Measurements from ENCODE around the gene KPNA6.
A peak's percentile ranks its signal among the peaks of the same experiment; 100 is the strongest.
"Not testable (repeated sequence)": the region's sequence is repeated elsewhere in the genome, so short reads cannot be mapped to it uniquely, and the experiment has no call there.

KPNA6 gene

GRCh38 chr1:32100807-32101708 lies 6.8 kb upstream of the KPNA6 start:
- peak; percentile 59 for DNase-seq (ENCODE audit: low read depth)

GRCh38 chr1:32104127-32104526 lies 3.7 kb upstream of the KPNA6 start:
- no peak for DNase-seq (ENCODE audit: low read depth)

GRCh38 chr1:32105338-32105737 lies 2.5 kb upstream of the KPNA6 start:
- no peak for DNase-seq (ENCODE audit: low read depth)

DNA sequence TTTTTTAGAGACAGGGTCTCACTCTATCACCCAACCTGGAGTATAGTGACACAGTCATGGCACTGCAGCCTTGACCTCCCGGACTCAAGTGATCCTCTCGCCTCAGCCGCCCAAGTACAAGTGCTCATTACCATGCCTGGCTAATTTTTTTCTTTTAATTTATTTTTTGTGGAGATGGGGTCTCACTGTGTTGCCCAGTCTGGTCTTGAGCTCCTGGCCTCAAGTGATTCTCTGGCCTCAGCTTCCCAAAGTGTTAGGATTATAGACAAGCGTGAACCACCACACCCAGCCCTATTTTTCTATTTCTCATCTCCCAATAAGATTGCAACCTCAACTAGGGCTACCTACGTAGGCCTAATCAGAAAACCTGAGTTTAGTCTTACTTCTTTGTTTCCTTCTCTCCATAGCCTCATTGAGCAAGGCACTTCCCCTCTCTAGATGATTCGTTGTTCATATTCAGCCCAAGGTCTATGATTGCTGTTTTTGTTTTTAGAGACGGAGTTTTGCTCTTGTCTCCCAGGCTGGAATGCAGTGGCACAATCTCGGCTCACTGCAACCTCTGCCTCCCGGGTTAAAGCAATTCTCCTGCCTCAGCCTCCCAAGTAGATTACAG lies 1.1 kb upstream of the KPNA6 start:
- DNase-seq (ENCODE audit: low read depth): no peak

- no peak for DNase-seq (ENCODE audit: low read depth)
Measured at GRCh38 chr1:32111040-32111623, 3.3 kb downstream of the KPNA6 start.

- DNase-seq (ENCODE audit: low read depth): no peak
Measured at GRCh38 chr1:32111789-32112188, 3.9 kb downstream of the KPNA6 start.

- no peak for DNase-seq (ENCODE audit: low read depth)
Measured at GRCh38 chr1:32112806-32113375, 5.0 kb downstream of the KPNA6 start.

DNA sequence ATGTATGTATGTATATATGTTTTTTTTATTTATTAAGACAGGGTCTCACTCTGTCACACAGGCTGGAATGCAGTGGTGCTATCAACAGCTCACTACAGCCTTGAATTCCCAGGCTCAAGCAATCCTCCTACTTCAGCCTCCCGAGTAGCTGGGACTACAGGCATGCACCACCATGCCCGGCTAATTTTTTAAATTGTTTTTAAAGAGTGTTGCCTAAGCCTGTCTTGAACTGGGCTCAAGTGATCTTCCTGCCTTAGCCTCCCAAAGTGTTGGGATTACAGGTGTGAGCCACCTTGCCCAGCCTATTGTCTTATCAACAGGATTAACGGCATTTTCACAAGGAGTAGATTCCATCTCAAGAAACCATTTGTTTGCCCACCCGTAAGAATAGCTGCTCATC lies 5.6 kb downstream of the KPNA6 start:
- not testable (repeated sequence) for DNase-seq (ENCODE audit: low read depth)

DNA sequence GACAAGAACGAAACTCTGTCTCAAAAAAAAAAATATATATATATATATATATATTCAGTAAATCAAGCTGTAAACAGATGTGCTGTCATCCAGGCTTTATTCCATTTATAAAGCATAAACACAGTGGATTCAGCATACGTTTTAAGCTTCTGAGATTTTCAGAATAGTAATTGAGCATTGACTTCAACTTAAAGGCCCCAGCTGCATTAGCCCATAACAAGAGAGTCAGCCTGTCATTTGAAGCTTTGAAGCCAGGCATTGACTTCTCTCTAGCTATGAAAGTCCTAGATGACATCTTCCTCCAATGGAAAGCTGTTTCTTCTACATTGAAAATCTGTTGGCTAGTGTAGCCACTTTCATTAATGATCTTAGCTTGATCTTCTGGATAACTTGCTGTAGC lies 6.6 kb downstream of the KPNA6 start:
- DNase-seq (ENCODE audit: low read depth): no peak

DNA sequence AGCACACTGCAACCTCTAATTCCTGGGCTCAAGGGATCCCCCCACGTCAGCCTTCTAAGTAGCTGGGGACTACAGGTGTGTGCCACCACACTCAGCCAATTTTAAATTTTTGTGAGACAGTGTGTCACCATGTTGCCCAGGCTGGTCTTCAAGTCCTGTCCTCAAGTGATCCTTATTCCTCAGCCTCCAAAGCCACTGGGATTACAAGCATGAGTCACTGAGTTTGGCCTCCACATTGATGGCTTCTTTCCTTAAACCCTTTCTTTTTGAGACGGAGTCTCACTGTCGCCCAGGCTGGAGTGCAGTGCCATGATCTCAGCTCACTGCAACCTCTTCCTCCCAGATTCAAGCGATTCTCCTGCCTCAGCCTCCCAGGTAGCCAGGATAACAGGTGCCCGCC lies 7.6 kb downstream of the KPNA6 start:
- no peak for DNase-seq (ENCODE audit: low read depth)

DNA sequence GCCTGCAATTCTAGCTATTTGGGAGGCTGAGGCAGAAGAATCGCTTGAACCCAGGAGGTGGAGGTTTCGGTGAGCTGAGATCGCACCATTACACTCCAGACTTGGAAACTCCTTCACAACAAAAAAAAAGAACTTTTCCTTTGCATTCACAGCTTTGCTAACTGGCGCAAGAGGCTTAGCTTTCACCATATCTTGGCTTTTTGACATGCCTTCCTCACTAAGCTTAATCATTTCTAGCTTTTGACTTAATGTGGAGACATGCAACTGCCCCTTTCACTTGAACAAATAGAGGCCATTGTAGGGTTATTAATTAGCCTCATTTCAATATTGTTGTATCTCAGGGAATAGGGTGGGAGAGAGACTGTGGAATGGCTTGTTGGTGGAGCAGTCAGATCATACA lies 8.7 kb downstream of the KPNA6 start:
- DNase-seq (ENCODE audit: low read depth): no peak

DNA sequence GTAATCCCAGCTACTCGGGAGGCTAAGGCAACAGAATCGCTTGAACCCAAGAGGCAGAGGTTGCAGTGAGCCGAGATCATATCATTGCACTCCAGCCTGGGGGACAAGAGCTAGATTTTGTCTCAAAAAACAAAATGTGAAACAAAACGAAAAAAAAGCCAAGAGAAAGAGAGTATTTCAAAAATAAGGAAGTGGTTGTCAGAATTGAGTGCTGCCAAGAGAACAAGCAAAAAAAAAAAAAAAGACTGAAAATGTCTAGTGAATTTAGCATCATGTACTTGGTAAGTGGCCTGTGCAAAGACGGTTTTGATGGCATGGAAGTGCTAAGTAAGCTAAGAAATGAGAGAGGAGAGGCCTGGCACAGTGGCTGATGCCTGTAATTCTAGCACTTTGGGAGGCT lies 14.3 kb downstream of the KPNA6 start:
- DNase-seq (ENCODE audit: low read depth): no peak

DNA sequence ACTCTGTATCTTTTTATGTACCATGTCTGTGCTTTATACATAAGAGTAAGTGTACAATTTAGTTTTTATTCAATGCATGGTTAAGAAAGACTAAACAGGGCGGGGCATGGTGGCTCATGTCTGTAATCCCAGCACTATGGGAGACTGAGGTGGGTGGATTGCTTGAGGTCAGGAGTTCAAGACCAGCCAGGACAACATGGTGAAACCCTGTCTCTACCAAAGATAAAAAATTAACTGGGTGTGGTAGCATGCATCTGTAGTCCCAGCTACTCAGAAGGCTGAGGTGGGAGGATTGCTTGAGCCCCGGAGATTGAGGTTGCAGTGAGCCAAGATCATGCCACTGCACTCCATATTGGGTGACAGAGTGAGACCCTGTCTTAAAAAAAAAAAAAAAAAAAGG lies 15.5 kb downstream of the KPNA6 start:
- not testable (repeated sequence) for DNase-seq (ENCODE audit: low read depth)

DNA sequence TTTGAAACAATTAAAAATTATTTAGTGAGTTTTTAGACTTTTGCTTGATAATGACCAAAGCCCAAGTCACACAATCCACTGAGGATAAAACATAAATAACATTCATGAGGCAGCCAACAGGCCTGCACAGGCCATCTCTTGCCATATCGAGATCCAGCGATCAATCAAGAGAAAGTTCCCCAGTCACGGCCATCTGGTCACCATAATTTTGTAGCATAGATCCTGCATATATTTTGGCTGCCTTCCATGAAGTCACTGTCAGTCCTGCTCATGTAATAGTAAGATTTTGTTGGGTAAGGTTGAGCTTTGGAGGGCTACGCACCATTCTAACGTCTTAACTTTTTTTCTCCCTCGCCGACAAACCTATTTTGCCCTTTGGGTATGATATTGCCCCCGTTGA lies 17.5 kb downstream of the KPNA6 start:
- DNase-seq (ENCODE audit: low read depth): no peak

DNA sequence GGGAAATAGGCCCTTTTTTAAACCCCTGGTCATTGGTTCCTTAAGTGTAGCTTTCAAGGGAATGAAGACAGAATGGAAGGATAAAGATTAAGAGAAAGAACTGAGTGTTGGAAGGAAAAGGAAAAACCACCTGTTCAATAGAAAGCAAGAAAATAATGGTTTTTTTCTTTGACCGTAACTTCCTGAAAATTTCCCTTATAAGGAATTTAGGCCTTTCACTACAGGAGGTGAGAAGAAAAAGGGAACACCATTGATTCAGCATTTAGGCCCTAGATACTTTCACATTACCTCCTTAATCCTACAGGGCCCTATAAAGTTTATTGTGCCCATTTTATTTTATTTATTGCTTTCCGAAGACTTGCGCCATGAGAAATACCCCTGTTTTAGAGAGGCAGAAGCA lies 18.9 kb downstream of the KPNA6 start:
- DNase-seq (ENCODE audit: low read depth): no peak

DNA sequence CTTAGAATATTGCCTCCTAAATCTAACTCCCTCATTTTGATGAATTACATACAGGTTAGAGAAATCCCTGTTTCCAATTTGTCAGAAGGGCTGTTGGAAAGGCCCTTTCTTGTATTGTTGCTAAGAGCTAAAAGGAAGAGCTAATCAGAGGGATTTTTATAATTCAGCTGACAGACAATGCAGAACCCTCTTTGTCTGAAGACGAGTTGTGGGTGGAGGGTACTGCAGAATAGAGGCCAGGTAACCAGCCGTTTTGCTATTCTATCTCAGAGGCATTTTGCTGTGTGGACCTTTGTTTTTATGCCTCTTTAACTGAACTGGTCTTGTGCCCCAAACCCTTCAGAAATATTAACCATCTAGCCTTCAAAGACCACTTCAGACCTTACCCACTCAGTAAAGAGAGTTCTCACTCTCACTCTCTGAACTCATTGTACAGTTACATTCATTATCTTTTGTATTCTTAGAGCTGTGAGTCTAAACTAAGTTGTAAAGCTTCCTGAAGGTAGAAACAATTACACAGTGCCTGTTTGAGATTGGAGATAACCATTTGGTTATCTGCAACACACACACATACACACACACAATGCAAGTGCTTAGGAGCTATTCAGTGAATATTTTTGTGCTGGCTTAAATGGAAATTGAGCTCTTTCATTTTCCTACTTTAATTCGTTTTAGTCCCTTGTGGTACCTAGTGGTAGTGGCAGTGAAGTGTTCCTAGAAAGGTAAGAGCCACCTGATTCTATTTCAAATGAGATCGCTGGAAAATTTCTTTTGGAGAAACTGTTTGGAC lies 19.7 kb downstream of the KPNA6 start:
- no peak for DNase-seq (ENCODE audit: low read depth)

DNA sequence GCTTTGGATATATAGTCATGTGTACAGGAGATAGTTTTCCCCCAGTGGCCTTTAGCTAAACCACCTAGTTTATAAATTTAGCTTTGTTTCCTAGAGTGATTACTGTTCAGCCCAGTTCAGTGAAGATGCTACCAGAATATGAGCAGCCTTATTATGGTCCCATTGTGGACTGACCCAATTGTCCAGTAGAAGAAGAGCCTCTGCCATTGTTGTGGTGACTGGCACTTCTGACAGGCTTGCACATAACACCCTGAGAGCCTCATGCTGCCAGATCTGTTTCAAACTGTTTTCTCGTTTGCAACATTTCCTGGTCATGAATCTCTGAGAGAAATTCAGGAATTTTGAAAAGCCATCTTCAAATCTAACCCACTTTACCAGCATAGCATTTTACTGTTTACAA lies 20.6 kb downstream of the KPNA6 start:
- no peak for DNase-seq (ENCODE audit: low read depth)

DNA sequence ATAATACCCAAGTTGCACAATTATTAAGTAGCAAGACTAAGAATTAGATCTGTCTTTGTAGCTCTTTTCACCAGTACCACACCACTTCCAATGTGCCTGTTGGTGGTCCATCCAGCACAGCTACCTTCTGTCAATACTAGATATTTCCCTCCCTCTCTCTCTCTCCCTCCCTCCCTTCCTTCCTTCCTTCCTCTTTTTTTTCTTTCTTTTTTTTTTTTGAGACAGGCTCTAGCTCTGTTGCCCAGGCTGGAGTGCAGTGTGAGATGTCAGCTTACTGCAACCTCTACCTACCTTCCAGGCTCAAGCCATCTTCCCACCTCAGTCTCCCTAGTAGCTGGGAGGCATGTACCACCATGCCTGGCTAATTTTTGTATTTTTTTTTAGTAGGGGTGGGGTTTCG lies 21.1 kb downstream of the KPNA6 start:
- DNase-seq (ENCODE audit: low read depth): no peak

- not testable (repeated sequence) for DNase-seq (ENCODE audit: low read depth)
Measured at GRCh38 chr1:32133950-32134280, 26.1 kb downstream of the KPNA6 start.

DNA sequence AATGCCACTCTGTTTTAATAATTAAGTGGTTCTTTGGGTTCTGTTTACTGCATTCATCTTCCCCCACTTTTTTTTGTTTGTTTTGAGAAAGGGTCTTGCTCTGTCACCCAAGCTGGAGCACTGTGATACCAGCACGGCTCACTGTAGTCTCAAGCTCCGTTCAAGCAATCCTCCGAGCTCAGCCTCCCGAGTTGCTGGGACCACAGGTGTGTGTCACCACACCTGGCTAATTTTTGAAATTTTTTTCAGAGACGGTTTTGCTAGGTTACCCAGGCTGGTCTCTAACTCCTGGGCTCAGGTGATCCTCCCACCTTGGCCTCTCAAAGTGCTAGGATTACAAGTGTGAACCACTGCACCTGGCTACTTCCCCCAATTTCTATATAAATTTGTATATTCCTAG lies 29.3 kb downstream of the KPNA6 start:
- DNase-seq (ENCODE audit: low read depth): no peak

- peak; percentile 32 for DNase-seq (ENCODE audit: low read depth)
Measured at GRCh38 chr1:32138965-32139364, 31.1 kb downstream of the KPNA6 start.

All from HS-5 (cell line).